ENCODE results near the gene RHOU.
"Not testable (repeated sequence)": the region's sequence is repeated elsewhere in the genome, so short reads cannot be mapped to it uniquely, and the experiment has no call there.

The RHOU gene

DNA sequence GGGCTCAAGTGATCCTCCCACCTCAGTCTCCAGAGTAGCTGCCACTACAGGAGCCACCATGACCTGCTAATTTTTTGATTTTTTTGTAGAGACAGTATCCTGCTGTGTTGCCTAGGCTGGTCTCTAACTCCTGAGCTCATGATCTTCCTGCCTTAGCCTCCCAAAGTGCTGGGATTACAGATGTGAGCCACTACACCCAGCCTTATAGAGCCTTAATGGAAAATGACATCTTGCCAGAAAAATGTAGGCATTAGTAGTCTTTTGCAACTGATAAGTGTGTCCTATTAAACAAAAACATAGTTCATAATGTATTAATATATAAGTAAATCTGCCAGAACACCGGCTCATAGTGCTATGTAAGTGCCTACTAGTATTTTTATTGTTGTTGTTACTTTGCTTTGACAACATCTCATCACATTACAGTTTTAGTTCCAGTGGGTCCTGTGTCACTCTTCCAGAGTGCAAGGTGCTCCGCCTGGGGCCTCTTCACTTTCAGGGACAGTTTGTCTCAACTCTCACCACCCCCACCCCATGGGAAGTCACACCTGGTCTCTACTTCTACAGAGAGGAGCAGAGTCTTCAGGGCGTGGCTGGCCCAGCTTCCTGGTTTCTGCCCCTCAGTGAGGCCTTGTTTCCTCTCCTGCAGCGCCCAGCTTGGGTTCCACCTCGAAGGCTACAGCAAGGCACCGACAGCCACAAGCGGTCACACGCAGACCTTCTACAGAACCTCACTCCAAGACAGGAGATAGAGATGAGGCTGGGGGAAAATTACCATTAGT, 30.1 kb downstream of the RHOU start:
- no peak for DNase-seq

DNA sequence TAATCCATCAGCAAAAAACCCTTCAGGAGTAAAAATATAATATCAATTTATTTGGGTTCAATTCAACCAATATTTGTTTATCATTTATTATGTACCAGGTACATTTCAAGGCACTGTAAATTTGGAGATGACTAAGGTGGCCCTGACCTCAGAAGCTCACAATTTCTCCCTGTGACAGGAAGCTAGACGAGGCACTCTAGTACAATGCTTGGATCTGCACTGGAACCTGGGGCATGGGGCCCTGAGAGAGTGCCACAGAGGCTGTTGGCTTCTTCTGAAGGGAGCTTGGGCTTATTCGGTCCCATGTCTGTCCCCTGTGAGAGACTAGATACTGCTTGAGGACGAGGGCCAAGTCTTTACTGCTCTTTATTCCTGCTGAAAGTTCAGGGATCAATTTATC, 31.5 kb downstream of the RHOU start:
- DNase-seq: peak; percentile 25

DNA sequence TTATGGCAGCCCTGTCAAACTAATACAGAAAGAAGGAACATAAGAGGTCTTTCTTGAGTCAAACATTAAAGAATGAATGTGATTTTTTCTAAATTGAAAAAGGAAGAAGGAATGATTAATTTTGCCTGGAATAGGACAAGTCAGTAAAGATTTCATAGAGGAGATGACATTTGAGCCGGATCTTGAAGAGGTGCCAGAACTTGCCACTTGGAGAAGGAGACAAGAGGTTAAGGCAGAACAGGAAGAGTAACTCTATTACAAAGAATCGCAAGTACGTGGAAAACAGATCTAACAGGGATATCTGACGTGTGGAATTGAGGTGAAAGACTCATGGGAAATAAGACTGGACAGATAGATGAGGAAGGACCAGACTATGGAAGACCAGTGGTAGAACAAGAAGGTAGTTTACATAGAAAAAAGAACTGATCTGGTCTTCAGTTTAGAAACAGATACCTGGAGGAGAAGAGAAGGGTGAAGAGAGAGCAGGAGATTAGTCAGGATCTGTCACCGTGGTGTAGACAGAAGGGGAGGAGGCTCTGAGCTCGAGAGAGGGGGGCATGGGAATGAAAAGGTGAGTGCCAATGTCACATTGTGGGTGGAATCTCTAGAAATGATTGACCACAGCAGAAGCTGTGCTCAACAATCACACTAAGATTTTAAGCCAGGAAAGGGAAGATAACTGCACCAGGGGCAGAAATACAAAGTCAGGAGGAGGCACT, 32.5 kb downstream of the RHOU start:
- DNase-seq: peak; percentile 63

DNA sequence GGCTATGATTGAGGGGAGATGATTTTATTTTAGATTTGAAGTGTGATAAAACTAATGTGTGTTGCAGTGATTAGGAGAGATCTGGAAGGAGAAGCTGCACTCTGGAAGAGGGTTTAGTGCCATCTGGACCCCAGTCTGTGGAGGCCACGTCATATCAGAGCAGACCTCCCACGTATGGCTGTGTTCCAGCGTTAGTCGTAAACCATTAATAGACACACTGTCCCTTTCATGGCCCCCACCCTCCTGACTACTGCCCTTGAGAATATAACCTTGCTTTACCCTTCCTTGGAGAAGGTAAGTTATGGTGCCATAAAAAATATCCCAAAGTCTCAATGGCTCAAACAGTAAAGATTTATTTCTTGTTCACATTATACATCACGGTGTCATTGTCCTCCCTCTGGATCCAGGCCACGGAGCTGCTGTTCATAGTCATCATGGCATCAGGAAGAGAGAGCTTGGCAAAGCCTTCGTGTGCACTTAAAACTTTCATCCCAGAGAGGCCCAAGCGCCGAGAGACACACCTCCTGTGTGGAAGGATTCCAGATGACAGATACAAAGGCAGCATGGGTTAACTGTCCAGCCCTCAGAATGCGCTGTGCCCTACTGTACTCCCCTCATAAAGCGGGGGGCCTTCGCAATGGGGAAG, 33.2 kb downstream of the RHOU start:
- peak; percentile 62 for DNase-seq

DNA sequence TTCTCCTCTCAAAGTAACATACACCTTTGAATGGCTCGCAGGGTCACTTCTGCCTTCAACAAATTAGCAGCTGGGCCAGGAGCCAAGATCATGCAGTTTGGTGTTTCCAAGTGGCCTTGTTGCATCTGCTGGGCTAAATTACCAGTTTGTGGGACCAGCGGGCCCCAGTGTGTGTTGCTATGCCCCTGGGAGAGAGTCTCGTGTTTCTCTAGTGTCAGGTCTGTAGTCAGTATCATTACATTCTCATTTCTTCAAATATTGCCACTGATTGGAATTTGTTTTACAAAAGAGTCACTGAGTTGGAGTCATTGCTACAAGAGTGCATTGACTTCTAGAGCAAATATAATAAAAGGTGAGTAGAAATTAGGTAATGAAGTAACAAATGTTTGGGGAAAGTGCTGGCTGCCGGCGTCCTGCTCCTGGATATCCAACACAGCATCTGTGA, 35.5 kb downstream of the RHOU start:
- DNase-seq: no peak

DNA sequence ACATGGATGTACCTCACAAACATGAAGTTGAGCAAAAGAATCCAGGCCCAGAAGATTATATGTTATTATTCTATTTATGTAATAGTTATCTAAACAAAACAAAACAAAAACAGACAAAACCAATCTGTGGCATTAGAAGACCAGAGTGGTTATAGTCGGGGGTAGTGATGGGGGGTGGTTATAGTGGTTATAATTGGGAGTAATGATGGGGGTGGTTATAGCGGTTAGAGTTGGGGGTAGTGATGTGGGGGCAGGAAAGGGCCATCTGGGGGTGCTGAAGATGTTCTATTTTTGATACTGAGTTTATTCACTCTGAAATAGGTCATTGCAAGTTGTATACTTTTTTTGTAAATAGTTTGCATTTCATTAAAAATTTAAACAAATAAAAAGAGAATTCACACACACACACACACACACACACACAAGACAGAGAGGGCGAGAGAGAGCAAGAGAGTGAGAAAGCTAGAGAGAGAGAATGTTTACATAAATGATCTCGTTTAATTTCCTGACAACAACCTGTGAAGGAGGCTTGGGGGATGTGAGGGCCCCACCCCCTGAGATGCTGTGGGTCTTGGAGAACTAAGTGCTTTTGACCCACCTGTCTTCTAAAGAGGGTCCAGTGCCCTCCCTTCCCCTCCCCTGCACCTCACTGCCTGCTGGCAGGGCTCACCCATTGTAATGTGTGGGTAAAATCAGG, 37.4 kb downstream of the RHOU start:
- peak; percentile 23 for DNase-seq

DNA sequence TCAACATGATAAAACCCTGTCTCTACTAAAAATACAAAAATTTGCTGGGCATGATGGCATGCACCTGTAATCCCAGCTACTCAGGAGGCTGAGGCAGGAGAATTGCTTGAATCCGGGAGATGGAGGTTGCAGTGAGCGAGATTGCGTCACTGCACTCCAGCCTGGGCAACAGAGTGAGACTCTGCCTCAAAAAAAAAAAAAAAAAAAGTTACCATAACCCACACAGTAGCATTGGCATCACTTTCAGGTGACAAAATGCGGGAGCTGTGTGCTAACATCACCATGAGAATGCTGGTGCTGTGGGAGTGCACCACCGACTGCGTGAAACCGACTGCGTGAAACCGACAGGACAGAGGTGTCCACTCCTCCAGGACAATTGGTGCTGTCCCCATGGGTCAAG, 40.7 kb downstream of the RHOU start:
- DNase-seq: not testable (repeated sequence)

DNA sequence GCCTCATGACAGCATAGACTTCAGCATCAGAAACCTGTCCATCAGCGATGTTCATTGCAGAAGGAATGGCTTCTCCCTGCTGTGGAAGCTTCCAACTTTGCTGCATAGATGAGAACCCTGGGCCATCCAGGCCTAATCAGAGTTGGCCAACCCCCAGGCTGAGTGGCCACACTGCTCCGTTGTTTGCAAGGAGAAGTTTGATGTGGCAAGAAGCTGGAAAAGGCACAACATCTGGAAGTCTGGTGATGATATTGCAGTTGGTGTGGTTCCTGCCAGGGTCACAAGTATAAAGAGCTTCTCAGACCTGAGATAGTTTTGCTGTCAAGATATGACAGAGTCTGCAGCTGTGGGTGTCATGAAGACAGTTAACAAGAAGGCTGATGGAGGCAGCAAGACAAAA, 41.2 kb downstream of the RHOU start:
- no peak for DNase-seq

DNA sequence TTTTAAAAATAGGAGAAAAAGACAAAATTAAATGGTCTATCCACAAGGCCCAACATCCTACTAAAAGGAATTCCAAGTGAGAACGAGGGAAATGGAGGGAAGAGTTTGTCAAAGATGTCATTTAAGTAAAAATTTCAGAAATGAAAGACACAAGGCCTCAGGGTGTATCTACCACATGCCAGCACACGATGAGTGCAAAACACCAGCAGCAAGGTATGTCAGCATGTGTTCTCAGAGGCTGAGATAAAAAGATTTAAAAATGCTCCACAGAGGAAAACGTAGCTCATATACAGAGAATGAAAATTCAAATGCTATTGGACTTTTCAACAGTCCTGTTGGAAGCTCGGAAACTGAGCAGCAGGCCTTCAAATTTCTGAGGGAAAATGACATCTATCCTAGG, 42.0 kb downstream of the RHOU start:
- no peak for DNase-seq

DNA sequence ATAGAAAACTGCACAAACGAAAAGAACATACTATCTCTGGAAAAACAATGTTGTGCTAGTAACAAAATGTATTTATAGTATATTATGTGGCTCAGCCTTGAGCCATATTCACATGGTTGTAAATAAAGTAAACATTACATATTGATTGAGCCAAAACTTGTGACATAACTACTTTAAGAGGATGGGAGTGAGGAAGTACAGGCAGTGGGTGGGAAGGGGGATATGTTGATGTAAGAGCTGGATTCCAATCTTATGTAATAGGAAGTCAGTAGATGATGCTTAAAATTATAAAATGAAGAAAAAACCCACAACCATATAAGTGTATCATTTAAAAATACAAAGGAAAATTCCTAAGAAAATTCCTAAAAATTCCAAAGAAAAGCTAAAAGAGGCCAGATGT, 42.7 kb downstream of the RHOU start:
- DNase-seq: no peak

DNA sequence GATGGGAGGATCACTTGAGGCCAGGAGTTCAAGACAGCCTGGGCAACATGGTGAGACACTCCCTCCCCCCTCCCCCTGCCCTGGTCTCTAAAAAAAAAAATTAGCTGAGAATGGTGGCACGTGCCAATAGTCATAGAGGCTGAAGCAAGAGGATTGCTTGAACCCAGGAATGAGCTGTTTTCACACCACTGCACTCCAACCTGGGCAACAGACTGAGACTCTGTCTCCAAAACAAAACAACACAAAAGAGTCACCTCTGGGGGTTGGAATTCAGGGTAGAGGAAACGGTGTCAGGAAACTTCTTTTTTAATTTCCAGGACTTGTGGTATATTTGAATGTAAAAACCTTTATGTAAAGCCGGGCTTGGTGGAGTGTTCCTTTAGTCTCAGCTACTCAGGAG, 43.2 kb downstream of the RHOU start:
- DNase-seq: no peak

DNA sequence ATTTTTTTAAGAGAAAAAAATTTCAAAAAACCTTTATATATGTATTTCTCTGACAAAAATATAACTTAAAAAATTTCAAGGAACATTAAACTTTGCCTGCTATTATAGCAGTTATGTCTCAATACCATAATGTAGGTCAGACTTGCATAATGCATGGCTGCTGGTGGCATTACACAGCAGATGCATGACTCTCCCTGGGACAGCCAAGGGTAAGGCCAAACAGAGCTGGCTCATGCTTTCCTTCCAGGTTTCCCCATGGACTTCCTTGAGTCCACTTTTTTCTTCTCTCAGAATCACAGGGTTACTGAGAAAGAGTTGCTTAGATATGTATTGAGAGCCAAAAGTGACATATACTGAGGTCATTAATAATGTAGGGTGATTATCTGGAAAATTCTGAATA, 43.7 kb downstream of the RHOU start:
- DNase-seq: no peak

DNA sequence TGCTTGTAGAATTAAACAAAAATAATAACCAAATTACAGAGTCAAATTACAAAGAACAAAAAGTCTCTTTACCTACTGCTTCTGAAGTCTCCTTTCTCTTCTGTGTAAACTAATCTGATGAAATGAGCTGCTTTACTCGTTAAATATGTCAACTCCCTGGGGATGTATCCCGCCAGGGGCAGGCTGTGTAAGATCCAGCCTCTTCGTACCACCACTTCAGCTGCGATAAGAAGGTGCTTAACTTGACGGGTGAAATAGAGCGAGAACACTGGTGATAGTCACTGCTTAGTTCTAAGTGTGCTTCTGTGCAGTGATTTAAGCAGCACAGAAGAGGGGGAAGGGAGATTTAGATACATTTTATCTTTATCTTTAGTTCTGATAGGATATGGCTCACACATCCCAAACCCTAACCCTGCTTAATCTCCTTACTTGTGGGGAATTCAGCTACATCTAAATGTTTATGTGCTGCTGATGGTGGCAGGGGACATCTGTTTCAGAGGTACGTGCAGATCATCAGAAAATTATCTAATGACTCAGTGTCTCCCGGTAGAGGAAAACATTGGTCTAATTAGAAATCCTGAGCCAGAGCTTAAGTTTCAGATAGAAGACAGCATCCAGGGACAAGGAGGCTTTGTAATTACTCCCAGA, 46.0 kb downstream of the RHOU start:
- DNase-seq: peak; percentile 100

DNA sequence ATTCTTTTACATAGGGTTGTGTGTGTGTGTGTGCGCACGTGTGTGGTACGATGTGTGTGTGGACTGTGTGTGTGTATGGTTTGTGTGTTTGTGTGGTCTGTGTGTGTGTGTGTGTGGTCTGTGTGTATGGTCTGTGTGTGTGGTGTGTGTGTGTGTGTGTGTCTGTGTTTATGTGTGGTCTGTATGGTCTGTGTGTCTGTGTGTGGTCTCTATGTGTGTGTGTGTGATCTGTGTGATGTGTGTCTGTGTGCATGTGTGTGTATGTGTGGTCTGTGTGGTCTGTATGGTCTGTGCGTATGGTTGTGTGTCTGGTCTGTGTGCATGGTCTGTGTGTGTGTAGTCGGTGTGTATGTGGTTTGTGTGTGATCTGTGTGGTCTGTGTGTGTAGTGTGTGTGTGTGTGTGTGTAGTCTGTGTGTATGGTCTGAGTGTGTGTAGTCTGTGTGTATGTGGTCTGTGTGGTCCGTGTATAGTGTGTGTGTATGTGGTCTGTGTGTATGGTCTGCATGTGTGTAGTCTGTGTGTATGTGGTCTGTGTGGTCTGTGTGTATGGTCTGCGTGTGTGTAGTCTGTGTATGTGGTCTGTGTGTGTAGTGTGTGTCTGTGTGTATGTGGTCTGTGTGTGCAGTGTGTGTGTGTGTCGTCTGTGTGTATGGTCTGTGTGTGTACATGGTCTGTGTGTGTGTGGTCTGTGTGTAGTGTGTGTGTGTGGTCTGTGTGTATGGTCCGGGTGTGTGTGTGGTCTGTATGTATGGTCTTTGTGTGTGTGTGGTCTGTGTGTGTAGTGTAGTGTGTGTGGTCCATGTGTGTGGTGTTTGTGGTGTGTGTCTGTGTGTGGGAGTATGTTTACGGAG, 46.8 kb downstream of the RHOU start:
- no peak for DNase-seq

DNA sequence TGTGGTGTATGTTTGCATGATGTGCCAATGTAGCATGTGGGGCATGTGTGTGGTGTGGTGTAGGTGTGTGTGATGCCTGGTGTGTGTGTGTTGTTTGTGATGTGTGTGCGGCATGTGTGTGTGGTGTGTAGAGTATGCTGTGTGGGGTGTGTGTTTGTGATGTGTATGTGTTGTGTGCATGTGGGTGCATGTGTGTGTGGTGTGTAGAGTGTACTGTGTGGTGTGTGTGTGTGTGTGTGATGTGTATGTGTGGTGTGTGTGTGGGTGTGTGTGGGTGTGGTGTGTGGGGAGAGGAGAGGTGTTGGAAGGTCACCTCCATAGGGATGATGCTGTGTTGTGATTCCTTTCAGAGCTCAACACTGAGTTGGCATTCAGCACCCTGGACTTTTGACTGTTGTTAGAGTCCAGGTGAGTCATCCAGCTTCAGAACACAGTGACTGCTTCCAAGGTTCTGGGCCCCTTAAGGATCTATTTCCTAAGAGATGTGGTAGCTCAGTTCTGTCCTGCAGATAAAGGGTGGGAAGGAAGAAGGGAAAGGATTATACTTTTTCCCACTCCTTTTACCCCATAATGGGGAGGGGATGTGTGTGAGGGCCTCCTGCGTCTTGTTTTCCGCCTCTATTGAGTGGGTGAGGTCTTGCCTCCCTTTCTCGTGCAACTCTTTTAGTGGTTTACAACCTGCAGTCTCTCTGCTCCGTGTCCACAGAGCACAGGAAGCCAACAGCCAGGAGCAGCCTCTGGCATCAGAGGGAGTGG, 47.6 kb downstream of the RHOU start:
- DNase-seq: peak; percentile 41

DNA sequence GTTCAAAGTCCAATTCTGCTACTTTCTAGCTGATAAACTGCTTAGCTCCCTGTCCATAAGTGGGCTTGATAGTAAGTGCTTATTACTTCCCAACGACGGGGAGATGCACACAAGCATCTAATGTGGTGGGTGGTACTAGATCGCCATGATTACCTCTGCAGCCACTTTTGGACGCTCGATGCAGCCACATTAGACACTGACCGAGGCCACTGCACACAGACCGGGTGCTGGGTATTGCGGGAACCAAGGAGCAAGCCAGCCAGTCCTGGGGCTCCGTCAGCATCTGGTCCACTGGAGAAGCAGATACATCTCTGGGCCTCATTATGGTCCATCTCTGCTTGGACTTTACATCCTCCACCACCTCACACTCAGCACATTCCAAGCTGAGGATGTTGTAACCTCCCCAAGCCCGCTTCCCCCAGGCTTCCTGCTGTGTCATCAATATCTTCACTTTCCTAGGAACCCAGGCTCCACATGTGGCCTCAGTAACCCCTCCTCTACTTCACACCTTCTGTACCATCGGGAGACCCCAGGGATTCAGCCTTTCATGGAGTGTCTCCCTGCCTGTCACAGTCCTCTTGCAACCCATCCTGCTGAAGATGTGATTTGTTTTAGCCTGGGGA, 48.2 kb downstream of the RHOU start:
- no peak for DNase-seq

DNA sequence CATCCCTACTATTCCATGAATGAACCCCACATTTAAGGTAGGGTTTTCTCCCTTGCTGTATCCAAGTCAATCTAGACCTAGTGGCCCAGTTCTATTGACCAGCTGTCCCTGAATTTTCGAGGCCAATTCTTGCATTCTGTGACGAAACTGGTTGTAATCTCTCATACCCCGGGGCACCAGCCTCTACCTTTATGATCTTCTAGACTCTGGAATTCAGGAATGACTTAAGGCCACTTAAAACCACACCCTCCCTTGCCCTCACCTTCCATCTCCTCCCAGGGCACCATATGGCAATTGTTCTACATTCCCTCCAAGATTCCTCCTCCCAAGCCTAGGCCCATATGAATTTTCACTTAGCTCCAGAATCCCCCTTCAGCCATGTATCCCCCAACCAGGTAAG, 48.9 kb downstream of the RHOU start:
- no peak for DNase-seq

DNA sequence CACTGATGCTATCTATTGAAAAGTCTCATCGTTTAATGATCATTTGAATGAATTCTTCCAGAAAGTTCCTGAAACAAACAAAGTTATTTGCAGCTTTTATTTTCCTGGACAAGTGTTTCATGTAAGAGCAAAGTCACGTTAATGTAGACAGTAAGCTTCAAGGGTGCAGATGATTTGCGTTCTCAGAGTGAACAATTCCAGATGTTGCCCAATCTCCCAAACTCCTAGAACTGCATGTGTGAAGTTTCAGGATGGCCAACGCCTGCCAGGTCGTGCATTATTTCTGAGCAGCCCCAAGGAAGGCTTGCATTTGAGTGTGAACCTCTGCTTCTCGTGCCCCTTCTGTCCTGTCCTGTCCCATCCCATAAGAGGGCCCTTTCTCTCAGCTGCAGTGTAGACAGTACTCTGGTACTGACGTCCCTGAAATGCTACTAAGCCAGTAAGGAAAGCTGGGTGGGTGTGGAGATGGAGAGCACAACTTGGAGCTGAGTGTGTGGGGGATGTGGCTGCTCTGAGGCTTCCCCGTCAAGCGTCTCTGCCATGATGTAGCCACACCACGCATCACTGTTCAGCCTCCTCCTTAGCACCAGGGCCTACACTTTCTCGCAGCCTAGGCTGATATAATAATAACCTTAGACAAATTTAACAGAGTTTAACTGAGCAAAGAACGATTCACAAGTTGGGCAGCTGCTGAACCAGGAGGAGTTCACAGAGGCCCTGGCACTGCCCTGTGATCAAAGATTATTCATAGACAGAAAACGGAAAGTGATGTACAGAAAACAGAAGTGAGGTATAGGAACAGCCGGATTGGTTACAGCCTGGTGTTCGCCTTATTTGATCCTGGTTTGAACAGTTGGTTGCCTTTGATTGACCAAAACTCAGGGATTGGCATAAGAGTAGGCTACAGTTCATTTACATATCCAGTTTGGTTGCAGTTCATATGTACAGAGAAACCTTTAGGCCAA, 50.4 kb downstream of the RHOU start:
- DNase-seq: no peak

DNA sequence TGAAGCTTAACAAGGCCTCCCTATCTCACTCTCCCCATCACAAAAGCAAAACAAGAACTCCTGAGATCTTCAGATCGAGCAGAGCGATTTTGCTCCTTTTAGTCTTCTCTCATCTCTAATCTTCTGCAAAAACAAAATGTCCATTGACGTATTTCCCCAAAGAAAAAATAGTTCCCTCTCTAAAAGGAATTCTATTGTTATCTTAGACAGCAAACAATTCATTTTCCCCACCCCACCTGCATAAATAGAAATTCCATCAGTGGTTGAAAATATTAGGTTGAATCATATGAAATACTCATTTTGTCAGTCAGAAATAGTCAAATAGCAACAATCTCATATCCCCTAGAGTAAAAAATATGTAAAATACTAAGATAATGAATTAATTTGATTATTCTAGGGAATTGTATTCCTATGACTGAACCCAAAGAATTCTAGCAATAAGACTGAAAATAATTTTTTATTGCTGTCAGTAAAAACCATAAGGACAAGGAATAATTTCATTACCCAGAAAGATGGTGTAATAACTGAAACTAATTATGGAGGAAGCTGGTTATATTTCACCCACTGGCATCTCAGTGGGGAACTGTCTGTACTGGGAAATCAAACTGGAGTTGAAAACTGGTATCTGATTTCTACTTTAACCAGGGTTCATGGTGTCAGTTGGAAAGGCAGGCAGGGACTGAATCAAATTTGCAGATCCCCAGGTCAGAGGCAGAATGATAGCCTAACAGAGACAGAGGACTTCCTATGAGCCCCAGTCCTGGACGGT, 51.3 kb downstream of the RHOU start:
- no peak for DNase-seq
